ENCODE results near the gene SERINC2.
"Not testable (repeated sequence)": the region's sequence is repeated elsewhere in the genome, so short reads cannot be mapped to it uniquely, and the experiment has no call there.

GRCh38 chr1:31471452-31472313, 58.7 kb downstream of the SERINC2 start:
- TF ChIP-seq CTCF (IDR thresholded peaks at IDR 0.05); EZH2 (IDR thresholded peaks at IDR 0.05; ENCODE audit: borderline replicate concordance, insufficient read depth, low read depth, low read length, poor library complexity, severe bottlenecking): not testable (repeated sequence)
